MM.1S (cell line): ENCODE results near the gene ITGA6.

ENCODE experiments used
- DNase-seq: peaks from one replicate; pipeline ENCODE4 v3.0.0-alpha.2; 2015
- H2AFZ ChIP-seq: fragments of 300-600 bp; sonication (generic); 2 replicates; pipeline ENCODE4 v1.6.0; 2016; ENCODE audit warnings: antibody characterized with exemption, low read length
- H3F3A ChIP-seq: fragments of 300-600 bp; sonication (generic); 2 replicates; pipeline ENCODE4 v1.6.1; 2016; ENCODE audit warnings: mild to moderate bottlenecking, antibody characterized with exemption, low read length, moderate library complexity, mixed read lengths; ENCODE audit not compliant: insufficient read depth
- H3K27ac ChIP-seq: fragments of 300-600 bp; sonication (generic); 2 replicates; pipeline ENCODE4 v1.5.1; 2016; ENCODE audit warnings: mild to moderate bottlenecking, low read length
- H3K27me3 ChIP-seq: fragments of 300-600 bp; sonication (generic); replicated peaks from 2 replicates; pipeline ENCODE4 v1.6.0; 2016; ENCODE audit warnings: low read length; ENCODE audit not compliant: insufficient read depth
- H3K36me3 ChIP-seq: fragments of 300-600 bp; sonication (generic); replicated peaks from 2 replicates; pipeline ENCODE4 v1.6.1; 2016; ENCODE audit warnings: mild to moderate bottlenecking, low read length, mixed read lengths; ENCODE audit not compliant: insufficient read depth
- H3K4me1 ChIP-seq: fragments of 300-600 bp; sonication (generic); 2 replicates; pipeline ENCODE4 v1.6.1; 2016; ENCODE audit warnings: low read length, mixed read lengths
- H3K4me2 ChIP-seq: fragments of 300-600 bp; sonication (generic); 2 replicates; pipeline ENCODE4 v1.6.0; 2016; ENCODE audit warnings: low read depth, low read length
- H3K4me3 ChIP-seq: fragments of 300-600 bp; sonication (generic); 2 replicates; pipeline ENCODE4 v1.5.1; 2016; ENCODE audit warnings: low read length, mixed read lengths
- H3K79me2 ChIP-seq: fragments of 300-600 bp; sonication (generic); 2 replicates; pipeline ENCODE4 v1.6.1; 2016; ENCODE audit warnings: mixed run types, low read length, mixed read lengths
- H3K9ac ChIP-seq: fragments of 300-600 bp; sonication (generic); 2 replicates; pipeline ENCODE4 v1.6.1; 2016; ENCODE audit warnings: low read length, mixed read lengths
- H3K9me2 ChIP-seq: fragments of 300-600 bp; sonication (generic); replicated peaks from 2 replicates; pipeline ENCODE4 v1.6.1; 2016; ENCODE audit warnings: mild to moderate bottlenecking, low read length, mixed read lengths; ENCODE audit not compliant: insufficient read depth
- H3K9me3 ChIP-seq: fragments of 300-600 bp; sonication (generic); replicated peaks from 2 replicates; pipeline ENCODE4 v1.6.1; 2016; ENCODE audit warnings: mild to moderate bottlenecking, low read length, mixed read lengths; ENCODE audit not compliant: insufficient read depth
- H4K20me1 ChIP-seq: fragments of 300-600 bp; sonication (generic); 2 replicates; pipeline ENCODE4 v1.6.1; 2016; ENCODE audit warnings: mild to moderate bottlenecking, low read length, moderate library complexity, mixed read lengths; ENCODE audit not compliant: insufficient read depth
- CTCF ChIP-seq: fragments of 300-600 bp; sonication (generic); IDR thresholded peaks from 2 replicates; pipeline ENCODE4 v1.5.1; 2016; ENCODE audit warnings: antibody characterized with exemption, low read length, mixed read lengths
- EZH2 ChIP-seq: fragments of 300-600 bp; sonication (generic); optimal IDR thresholded peaks from 2 replicates; pipeline ENCODE3; 2017; ENCODE audit warnings: low read depth, mild to moderate bottlenecking, antibody characterized with exemption, low read length, mixed read lengths
- EZH2phosphoT487 ChIP-seq: fragments of 300-600 bp; sonication (generic); IDR thresholded peaks from 2 replicates; pipeline ENCODE4 v1.6.1; 2018; ENCODE audit warnings: antibody characterized with exemption, low read length

Gene ITGA6

GRCh38 chr2:172478353-172478752, 51.0 kb downstream of the ITGA6 start:
- no peak for DNase-seq
- Histone ChIP-seq H3F3A (peaks cover 2% of the 10 kb centered on the region; the same call in 1 of the 2 replicates), H3K9me2 (no peaks in the 10 kb centered on the region), H3K36me3 (no peaks in the 10 kb centered on the region), H2AFZ (no peak overlapping the region), H3K4me2 (no peak overlapping the region), H3K4me3 (no peak overlapping the region), H3K9ac (no peak overlapping the region), H3K4me1 (peaks cover 8% of the 10 kb centered on the region), H3K27me3 (no peaks in the 10 kb centered on the region), H3K79me2 (no peaks in the 10 kb centered on the region), H3K9me3 (no peaks in the 10 kb centered on the region), H4K20me1 (no peaks in the 10 kb centered on the region), H3K27ac (no peak overlapping the region)
- TF ChIP-seq EZH2phosphoT487, result no peak
- no peak for TF ChIP-seq CTCF
- no peak for TF ChIP-seq EZH2

DNA sequence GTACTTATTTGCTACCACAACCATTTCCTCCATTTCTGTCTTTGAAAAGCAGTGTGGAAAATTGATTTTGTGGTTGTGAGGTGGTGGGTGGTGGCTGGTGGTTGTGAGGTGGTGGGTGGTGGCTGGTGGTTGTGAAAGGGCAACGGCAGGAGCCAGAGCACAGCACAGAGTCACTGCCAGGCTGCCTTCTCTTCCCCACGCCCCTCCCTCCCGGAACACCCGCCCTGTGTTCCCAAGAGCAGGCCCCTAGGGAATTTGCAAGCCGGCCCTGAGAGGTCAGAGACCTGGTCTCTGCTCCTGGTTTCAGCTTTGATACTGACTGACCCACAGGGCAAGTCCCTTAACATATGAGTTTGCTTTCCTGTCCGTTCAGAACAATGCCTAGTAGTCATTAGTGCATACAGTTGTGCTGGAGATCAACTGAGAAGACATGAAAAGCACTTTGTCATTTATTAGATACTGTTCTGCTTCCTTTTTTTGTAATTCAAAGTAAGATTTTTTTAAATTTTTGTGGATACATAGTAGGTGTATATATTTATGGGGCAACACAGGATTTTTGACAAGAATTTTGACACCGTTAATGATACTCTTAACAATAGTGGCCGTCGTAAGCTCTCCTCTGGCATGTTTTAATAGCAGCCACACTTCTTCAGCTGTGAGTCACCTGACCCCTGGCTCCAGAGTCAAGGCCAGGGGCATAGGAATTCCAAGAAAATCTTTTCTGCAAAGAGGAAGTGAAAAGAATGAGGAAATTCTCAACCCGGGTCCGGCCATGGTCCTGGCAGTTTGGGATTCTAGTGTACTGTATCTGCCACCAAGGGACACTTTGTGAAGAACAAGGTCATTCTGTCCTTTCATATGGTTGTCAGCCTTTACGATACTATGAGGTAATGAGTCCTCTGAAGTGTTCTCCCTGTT, 53.2 kb downstream of the ITGA6 start:
- no peaks in the 10 kb centered on the region for H3K79me2 ChIP-seq
- H3F3A ChIP-seq, result peaks cover 24% of the 10 kb centered on the region
- TF ChIP-seq CTCF (no peak), EZH2 (no peak), EZH2phosphoT487 (no peak)
- H3K9ac ChIP-seq, result no peak overlapping the region
- H3K4me1 ChIP-seq, result peaks cover 24% of the 10 kb centered on the region
- no peak for DNase-seq
- no peaks in the 10 kb centered on the region for H3K9me3 ChIP-seq
- no peaks in the 10 kb centered on the region for H3K27me3 ChIP-seq
- no peak overlapping the region for H3K4me3 ChIP-seq
- no peaks in the 10 kb centered on the region for H3K9me2 ChIP-seq
- no peak overlapping the region for H2AFZ ChIP-seq
- H4K20me1 ChIP-seq, result no peaks in the 10 kb centered on the region
- H3K36me3 ChIP-seq, result no peaks in the 10 kb centered on the region
- H3K27ac ChIP-seq, result no peak overlapping the region
- H3K4me2 ChIP-seq, result no peak overlapping the region

GRCh38 chr2:172481507-172482262, 54.3 kb downstream of the ITGA6 start:
- H4K20me1 ChIP-seq, result no peaks in the 10 kb centered on the region
- H3K4me3 ChIP-seq, result no peak overlapping the region
- no peak overlapping the region for H2AFZ ChIP-seq
- no peaks in the 10 kb centered on the region for H3K27me3 ChIP-seq
- peaks cover 32% of the 10 kb centered on the region for H3K4me1 ChIP-seq
- no peak overlapping the region for H3K4me2 ChIP-seq
- no peak for DNase-seq
- H3K9ac ChIP-seq, result no peak overlapping the region
- H3K79me2 ChIP-seq, result no peaks in the 10 kb centered on the region
- H3K9me3 ChIP-seq, result no peaks in the 10 kb centered on the region
- H3F3A ChIP-seq, result peaks cover 24% of the 10 kb centered on the region
- no peak for TF ChIP-seq EZH2
- TF ChIP-seq EZH2phosphoT487, result no peak
- no peak for TF ChIP-seq CTCF
- H3K9me2 ChIP-seq, result no peaks in the 10 kb centered on the region
- H3K36me3 ChIP-seq, result no peaks in the 10 kb centered on the region
- H3K27ac ChIP-seq, result no peak overlapping the region
